NAMALWA (cell line): ENCODE results near the gene ADNP2.

Source experiments
- DNase-seq: peaks from one replicate; pipeline ENCODE4 v3.0.0-alpha.2; 2015; ENCODE audit warnings: low spot score

The ADNP2 gene, protein sequence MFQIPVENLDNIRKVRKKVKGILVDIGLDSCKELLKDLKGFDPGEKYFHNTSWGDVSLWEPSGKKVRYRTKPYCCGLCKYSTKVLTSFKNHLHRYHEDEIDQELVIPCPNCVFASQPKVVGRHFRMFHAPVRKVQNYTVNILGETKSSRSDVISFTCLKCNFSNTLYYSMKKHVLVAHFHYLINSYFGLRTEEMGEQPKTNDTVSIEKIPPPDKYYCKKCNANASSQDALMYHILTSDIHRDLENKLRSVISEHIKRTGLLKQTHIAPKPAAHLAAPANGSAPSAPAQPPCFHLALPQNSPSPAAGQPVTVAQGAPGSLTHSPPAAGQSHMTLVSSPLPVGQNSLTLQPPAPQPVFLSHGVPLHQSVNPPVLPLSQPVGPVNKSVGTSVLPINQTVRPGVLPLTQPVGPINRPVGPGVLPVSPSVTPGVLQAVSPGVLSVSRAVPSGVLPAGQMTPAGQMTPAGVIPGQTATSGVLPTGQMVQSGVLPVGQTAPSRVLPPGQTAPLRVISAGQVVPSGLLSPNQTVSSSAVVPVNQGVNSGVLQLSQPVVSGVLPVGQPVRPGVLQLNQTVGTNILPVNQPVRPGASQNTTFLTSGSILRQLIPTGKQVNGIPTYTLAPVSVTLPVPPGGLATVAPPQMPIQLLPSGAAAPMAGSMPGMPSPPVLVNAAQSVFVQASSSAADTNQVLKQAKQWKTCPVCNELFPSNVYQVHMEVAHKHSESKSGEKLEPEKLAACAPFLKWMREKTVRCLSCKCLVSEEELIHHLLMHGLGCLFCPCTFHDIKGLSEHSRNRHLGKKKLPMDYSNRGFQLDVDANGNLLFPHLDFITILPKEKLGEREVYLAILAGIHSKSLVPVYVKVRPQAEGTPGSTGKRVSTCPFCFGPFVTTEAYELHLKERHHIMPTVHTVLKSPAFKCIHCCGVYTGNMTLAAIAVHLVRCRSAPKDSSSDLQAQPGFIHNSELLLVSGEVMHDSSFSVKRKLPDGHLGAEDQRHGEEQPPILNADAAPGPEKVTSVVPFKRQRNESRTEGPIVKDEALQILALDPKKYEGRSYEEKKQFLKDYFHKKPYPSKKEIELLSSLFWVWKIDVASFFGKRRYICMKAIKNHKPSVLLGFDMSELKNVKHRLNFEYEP

GRCh38 chr18:80108739-80109675 lies at the start of gene ADNP2:
Gene ADNP2, plus strand, starts transcription at chr18:80109262. Its CDS starts 8,281 bp downstream, at chr18:80117543.
- DNase-seq = peak; percentile 93

GRCh38 chr18:80059945-80060344 lies 49.1 kb upstream of the ADNP2 start:
- DNase-seq = no peak

GRCh38 chr18:80065705-80066104 lies 43.4 kb upstream of the ADNP2 start:
- DNase-seq = no peak

GRCh38 chr18:80067321-80067720 lies 41.7 kb upstream of the ADNP2 start:
- no peak for DNase-seq

- DNase-seq = no peak
Observed at GRCh38 chr18:80067897-80068296, 41.2 kb upstream of the ADNP2 start.

GRCh38 chr18:80068571-80069272 lies 40.3 kb upstream of the ADNP2 start:
- DNase-seq = no peak

DNA sequence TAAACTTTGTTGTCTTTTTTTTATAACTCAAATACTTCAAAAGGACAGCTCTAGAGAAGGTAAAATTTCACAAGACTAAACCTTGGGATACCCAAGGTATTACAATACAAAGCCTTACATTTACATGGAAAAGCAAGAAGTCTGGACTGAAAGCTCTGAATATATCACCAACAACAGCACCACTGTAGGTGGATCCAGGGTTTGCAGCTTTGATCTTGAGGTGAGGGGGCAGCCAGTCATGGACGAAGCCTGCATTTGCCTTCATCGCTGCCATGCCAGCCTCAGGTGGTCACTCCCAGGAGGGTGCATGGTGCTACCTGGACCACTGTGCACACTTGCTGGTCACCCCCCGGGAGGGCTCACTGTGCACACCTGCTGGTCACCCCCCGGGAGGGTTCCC lies 38.2 kb upstream of the ADNP2 start:
- no peak for DNase-seq

DNA sequence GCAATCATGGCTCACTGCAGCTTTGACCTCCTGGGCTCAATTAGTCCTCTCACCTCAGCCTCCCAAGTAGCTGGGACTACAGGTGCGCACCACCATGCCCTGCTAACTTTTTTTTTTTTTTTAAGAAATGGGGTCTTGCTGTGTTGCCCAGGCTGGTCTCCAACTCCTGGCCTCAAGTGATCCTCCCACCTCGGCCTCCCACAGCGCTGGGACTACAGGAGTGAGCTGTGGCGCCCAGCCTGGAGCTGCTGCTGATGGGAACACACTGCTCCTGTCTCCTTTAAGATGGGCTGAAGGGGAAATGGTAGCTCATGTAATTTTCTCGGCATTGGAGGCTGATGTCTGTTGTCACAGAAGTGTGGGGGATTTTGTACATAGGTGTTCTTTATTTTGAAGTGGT lies 34.9 kb upstream of the ADNP2 start:
- no peak for DNase-seq

GRCh38 chr18:80074697-80075096 lies 34.4 kb upstream of the ADNP2 start:
- DNase-seq = no peak

DNA sequence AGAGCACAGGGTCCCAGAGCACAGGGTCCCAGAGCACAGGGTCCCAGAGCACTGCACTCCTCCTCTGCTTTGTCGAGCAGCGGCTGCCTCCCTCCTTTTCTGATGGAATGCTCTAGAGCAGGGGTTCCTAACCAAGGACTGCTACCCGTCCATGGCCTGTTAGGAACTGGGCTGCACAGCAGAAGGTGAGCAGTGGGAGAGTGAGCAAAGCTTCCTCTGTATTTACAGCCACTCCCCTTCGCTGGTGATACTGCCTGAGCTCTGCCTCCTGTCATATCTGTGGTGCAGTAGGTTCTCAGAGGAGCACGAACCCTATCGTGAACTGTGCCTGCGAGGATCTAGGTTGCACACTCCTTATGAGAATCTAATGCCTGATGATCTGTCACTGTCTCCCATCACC lies 33.1 kb upstream of the ADNP2 start:
- DNase-seq = no peak

DNA sequence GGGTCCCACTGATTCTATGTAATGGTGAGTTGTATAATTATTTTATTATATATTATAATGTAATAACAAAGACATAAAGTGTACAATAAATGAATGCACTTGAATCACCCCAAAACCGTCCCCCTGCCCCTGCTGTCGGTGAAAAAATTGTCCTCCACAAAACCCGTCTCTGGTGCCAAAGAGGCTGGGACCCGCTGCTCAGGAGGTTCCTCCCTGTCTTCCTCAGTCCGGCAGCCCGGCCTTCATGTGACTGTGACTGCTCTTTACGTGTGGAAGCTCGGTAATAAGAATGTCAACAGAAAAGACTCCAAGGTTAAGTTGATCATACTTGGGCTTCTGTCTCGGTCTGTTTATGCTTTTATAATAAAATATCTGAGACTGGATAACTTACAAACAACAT lies 32.7 kb upstream of the ADNP2 start:
- DNase-seq = no peak

DNA sequence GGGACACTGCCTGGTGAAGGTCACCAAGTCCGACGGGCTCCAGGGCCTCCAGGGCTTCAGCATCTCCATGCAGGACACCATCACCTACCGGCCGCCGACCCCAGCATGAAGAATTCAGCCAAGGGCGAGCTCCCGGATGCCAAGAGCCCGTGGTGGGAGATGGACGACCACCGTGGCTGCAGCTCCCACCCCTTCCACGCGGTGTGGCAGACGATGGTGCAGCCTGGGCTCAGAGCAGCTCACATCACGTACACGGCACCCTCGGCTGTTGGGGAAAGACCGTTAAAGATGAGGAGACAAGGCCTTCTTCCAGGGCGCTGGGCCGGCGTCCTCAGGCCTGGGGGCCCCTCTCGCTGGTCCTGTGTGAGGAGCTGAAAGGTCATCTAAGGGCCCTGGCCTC lies 31.2 kb upstream of the ADNP2 start:
- DNase-seq = no peak

- DNase-seq = no peak
Observed at GRCh38 chr18:80086281-80086680, 22.8 kb upstream of the ADNP2 start.

GRCh38 chr18:80088036-80088435 lies 21.0 kb upstream of the ADNP2 start:
- no peak for DNase-seq

- no peak for DNase-seq
Observed at GRCh38 chr18:80088823-80089222, 20.2 kb upstream of the ADNP2 start.

GRCh38 chr18:80095414-80095813 lies 13.6 kb upstream of the ADNP2 start:
- no peak for DNase-seq

DNA sequence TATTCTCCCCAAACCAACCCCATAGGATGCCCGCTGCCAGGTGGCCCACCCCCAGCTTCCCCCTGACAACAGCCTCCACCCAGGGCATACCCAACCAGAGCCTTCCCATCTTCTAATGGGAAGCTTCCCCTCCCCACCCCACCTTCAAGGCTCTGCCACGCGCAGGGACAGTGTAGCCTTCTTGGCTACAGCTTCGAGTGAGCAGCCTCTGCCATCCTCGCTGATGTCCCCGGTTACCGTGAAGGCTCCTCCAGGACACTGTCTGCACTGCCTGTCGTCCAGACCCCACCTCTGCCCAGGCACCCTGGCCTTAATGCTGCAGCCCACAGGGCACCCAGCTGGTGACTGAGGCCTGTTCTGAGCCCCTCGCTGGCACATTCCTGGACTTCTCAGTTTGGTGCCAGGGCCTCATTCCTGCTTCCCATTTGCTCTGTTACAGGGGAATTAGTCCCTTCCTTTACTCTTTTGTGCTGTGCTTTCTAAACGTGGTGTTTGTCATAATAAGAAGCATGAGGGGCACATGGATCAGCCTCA lies 13.0 kb upstream of the ADNP2 start:
- DNase-seq = no peak

GRCh38 chr18:80097201-80097600 lies 11.9 kb upstream of the ADNP2 start:
- DNase-seq = no peak

- no peak for DNase-seq
Observed at GRCh38 chr18:80103231-80103630, 5.8 kb upstream of the ADNP2 start.

DNA sequence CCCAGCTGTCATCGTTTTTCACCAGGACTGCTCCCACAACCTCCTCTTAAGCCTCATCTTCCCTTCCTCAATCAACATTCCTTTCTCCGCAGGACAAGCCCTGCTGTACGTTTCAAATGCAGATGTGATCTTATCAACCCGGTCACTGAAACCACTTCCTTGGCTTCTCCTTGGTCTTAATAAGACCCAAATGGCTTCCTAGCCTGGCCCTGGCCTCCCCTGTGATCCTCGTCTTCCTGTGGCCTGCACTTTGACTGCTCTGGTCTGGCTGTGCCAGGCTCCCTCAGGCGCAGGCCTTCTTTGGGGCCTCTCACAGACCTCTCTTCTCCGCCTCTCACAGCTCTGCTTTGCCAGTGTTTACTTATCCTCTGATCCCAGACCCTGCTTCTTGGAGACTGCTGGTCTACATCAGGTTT lies 4.7 kb upstream of the ADNP2 start:
- no peak for DNase-seq
